Measurements from ENCODE around the gene MOK.

The MOK gene

DNA sequence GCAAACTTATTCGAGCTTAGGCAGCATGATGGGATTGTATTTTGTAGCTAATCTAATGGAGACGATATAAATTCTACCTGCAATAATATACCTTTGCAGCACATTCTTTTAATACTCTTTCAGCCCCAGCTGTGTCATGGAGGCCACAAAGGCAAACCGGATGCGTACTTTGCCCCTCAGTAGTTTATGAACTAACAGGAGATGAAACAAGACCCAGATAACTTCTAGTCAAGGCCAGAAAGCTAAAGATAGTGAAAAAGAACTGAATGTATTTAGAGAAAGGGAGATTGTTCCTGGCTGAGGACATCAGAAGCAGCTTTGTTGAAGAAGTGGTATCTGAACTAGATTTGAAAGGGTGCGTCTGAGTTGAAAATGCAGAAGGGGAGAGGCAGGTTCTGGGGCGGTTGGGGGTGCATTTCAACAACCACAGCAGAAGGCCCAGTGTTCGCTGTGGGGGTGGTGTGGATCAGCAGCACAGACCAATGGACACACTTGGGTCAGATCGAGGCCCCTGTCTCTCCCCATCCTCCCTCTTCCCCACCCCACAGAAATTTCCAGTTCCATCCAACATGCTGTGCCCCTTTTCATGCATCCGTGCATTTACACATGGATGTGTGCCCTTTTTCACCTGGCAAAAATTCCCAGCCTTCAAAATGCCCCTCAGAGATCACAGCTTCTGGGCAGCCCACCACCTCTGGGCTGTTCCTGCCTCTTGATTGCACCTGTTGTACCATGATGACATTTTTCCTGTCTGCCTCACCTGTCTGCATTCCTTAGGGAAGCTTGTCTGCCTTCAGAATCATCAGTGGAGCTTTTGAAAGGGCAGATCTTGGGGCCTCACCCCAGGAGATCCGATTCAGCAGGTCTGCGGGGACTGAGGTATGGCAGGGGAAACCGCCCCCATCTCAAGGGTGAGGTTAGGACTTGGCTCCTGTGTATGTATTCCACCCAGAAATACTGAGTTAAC is 16.8 kb upstream of the MOK start:
- no peak overlapping the region for H3K4me3 ChIP-seq (replicated peaks in 1 of 2; ENCODE audit: low read depth in 2 of 2, low read length in 2 of 2)
- TF ChIP-seq, protein P1, sequence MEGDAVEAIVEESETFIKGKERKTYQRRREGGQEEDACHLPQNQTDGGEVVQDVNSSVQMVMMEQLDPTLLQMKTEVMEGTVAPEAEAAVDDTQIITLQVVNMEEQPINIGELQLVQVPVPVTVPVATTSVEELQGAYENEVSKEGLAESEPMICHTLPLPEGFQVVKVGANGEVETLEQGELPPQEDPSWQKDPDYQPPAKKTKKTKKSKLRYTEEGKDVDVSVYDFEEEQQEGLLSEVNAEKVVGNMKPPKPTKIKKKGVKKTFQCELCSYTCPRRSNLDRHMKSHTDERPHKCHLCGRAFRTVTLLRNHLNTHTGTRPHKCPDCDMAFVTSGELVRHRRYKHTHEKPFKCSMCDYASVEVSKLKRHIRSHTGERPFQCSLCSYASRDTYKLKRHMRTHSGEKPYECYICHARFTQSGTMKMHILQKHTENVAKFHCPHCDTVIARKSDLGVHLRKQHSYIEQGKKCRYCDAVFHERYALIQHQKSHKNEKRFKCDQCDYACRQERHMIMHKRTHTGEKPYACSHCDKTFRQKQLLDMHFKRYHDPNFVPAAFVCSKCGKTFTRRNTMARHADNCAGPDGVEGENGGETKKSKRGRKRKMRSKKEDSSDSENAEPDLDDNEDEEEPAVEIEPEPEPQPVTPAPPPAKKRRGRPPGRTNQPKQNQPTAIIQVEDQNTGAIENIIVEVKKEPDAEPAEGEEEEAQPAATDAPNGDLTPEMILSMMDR (IDR thresholded peaks at IDR 0.05; ENCODE audit: low read depth, low read length): no peak
- no peak for DNase-seq (ENCODE audit: low read depth in 2 of 2)

DNA sequence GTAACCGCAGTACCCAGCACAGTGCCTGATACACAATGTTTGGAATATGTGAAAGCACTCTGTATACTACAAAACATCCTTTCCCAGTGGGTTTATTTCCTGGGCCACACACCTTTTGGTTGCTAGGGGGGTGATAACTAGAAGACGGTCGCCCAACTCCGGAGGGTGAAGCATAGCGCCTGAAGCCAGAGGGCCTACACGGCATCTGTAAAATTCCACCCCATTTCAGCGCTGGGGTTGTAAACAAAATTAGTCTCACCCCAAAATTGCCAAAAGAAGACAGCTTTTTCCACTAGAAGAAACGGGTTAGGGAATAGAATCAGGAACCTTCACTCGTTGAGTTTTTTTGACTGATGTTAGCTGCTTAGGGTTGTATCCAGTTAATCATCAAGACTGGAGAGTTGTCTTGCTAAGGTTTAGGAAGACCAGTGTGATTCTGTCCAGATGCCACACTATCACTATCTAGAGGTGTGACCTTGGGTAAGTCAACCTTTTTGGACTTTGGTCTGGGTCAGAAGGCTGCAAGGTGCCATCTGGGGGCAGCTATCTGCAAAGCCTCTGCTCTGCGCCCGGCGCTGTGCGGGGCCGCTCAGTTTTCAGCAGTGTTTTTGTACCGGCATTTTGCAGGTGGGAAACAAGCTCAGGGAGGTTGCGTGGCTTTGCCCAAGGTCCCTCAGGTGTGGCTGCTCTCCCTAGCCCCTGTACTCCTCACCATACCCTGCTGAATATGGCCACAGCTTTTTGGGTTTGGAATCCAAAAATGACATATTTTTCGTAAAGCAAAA is 15.9 kb upstream of the MOK start:
- DNase-seq (ENCODE audit: low read depth in 2 of 2): no peak
- TF ChIP-seq, protein P1 (IDR thresholded peaks at IDR 0.05; ENCODE audit: low read depth, low read length): no peak
- peak overlapping the region; percentile 78 to 82 for H3K4me3 ChIP-seq (replicated peaks in 1 of 2; ENCODE audit: low read depth in 2 of 2, low read length in 2 of 2)

DNA sequence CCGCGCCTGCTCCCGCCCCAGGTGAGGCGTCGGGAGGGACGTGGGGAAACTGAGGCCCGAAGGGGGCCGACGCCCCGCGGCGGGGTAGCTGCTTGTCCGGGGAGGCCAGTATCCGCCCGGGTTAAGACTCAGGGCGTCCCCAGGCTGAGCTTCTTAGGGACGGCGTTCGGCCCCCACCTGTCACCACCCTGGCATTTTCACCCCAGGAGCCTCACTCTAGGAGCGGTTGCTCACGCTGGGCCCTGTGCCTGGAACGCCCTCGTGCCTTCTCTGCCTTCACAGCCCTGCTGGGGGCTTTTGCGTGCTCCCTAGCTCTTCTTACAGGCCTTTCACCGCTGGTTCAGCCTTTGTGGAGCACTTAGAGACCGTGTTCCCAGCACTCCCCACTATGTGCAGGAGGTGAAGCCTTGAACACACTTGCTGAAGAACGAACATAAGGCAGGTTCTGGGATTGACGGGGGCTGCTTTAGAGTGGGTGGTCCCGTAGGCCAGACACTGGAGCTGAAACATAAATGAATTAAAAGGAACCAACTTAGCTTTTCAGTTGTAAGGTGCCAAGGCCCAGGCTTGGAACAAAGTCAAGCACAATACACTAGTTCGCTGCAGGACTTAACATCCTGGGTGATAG is 15.2 kb upstream of the MOK start:
- DNase-seq (ENCODE audit: low read depth in 2 of 2): peak; percentile 48 to 54
- peak overlapping the region; percentile 78 to 82 for H3K4me3 ChIP-seq (replicated peaks in 1 of 2; ENCODE audit: low read depth in 2 of 2, low read length in 2 of 2)
- TF ChIP-seq, protein P1 (IDR thresholded peaks at IDR 0.05; ENCODE audit: low read depth, low read length): no peak

DNA sequence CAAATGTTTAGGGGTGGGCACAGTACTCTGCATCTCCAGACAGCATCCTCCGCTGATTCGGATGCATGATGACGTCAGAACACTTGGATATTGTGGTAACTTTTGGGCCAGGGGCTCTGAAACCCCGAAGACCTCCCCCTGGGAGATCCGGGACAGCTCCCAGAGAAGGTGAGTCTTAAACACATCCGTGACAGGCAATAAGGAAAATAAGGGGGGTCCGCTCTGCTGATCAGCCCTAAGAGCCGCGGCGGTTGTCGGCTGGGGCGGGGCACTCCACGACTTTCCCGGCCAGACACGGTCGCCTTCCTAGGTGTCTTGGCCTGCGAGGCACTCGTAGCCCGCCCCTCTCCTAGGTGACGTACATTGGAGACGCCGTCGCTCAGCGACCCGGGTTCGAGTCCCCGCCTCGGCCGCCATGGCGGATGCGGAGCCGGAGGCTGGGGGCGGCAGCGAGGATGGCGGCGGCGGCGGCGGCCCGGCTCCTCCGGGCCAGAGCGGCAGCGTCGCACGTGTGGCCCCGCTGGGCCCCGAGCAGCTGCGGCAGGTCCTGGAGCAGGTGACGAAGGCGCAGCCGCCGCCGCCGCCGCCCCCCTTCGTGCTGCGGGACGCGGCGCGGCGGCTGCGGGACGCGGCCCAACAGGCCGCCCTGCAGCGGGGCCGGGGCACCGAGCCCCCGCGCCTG is 14.5 kb upstream of the MOK start, which contains the start of gene ZNF839:
TSS of gene ZNF839 (plus strand) at position 396 of the 682 bp plus-strand sequence. CDS start at position 416, 20 bp downstream.
- peak within 1 kb of the TSS; percentile 78 to 82 for H3K4me3 ChIP-seq (replicated peaks in 1 of 2; ENCODE audit: low read depth in 2 of 2, low read length in 2 of 2)
- peak; percentile 92 to 94 for DNase-seq (ENCODE audit: low read depth in 2 of 2)
- TF ChIP-seq, protein P1 (IDR thresholded peaks at IDR 0.05; ENCODE audit: low read depth, low read length): no peak

DNA sequence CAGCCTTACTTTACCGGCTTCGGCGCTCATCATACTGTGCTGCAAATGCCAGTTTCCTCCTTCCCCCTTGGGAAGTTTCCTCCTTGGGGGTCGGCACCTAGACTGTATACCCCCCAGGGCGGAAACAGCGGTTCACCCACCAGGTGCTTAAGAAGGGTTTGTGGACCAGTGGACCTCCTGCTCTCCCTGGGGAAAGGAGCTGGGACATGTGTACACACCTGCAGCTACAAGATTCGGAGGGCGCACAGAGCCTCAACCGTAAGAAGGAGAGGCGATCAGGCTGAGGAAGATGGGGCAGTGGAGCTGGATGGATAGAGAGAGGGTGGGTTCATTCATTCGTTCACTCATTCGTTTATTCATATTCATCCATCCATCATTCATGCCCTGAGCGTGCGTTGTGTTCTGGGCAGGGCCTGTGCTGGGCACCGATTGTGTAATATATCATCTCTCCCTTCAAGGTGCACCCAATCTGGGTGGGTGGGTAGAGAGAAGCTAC is 13.9 kb upstream of the MOK start:
- TF ChIP-seq, protein P1 (IDR thresholded peaks at IDR 0.05; ENCODE audit: low read depth, low read length): no peak
- H3K4me3 ChIP-seq (replicated peaks in 1 of 2; ENCODE audit: low read depth in 2 of 2, low read length in 2 of 2): peak overlapping the region; percentile 66 to 82
- no peak for DNase-seq (ENCODE audit: low read depth in 2 of 2)

Measured in cardiac fibroblast (primary cell).